ENCODE measurements around the gene WBP1L. TPM values are rescaled to one million over a fixed set of nuclear protein-coding genes. Genes with fewer than 3 reads are reported as not detected.
"Not testable (repeated sequence)": the region's sequence is repeated elsewhere in the genome, so short reads cannot be mapped to it uniquely, and the experiment has no call there.

The WBP1L gene
- total RNA-seq, result 45.0 and 79.7 TPM in 2 replicates

- peak; percentile 99 for DNase-seq (ENCODE audit: low read depth)
Observed at GRCh38 chr10:102743588-102744373, at the start of gene WBP1L. Gene WBP1L (plus strand): TSS chr10:102743948. CDS start chr10:102744054, 106 bp downstream.

GRCh38 chr10:102695401-102695800 lies 48.3 kb upstream of the WBP1L start:
- DNase-seq (ENCODE audit: low read depth), result peak; percentile 84

GRCh38 chr10:102696736-102697135 lies 47.0 kb upstream of the WBP1L start:
- DNase-seq (ENCODE audit: low read depth), result peak; percentile 57

GRCh38 chr10:102698894-102699293 lies 44.9 kb upstream of the WBP1L start:
- DNase-seq (ENCODE audit: low read depth), result no peak

- no peak for DNase-seq (ENCODE audit: low read depth)
Observed at GRCh38 chr10:102701272-102701671, 42.5 kb upstream of the WBP1L start.

- DNase-seq (ENCODE audit: low read depth), result no peak
Observed at GRCh38 chr10:102701796-102702195, 42.0 kb upstream of the WBP1L start.

- DNase-seq (ENCODE audit: low read depth), result peak; percentile 47
Observed at GRCh38 chr10:102702742-102703141, 41.0 kb upstream of the WBP1L start.

- peak; percentile 84 for DNase-seq (ENCODE audit: low read depth)
Observed at GRCh38 chr10:102704915-102705314, 38.8 kb upstream of the WBP1L start.

- no peak for DNase-seq (ENCODE audit: low read depth)
Observed at GRCh38 chr10:102705531-102705930, 38.2 kb upstream of the WBP1L start.

GRCh38 chr10:102710609-102711008 lies 33.1 kb upstream of the WBP1L start:
- peak; percentile 37 for DNase-seq (ENCODE audit: low read depth)

- DNase-seq (ENCODE audit: low read depth), result no peak
Observed at GRCh38 chr10:102712089-102712488, 31.7 kb upstream of the WBP1L start.

- DNase-seq (ENCODE audit: low read depth), result no peak
Observed at GRCh38 chr10:102712843-102713538, 30.8 kb upstream of the WBP1L start.

- DNase-seq (ENCODE audit: low read depth), result no peak
Observed at GRCh38 chr10:102713539-102713813, 30.3 kb upstream of the WBP1L start.

GRCh38 chr10:102713814-102714620 lies 29.7 kb upstream of the WBP1L start, which contains the start of gene ARL3:
Gene ARL3 (minus strand): TSS chr10:102714397. CDS start chr10:102714275, 122 bp downstream.
- DNase-seq (ENCODE audit: low read depth), result peak; percentile 92

GRCh38 chr10:102714621-102715455 lies 28.9 kb upstream of the WBP1L start, which contains the start of gene SFXN2:
Gene SFXN2 (plus strand): TSS chr10:102714636. CDS start chr10:102726637, 12,001 bp downstream.
- no peak for DNase-seq (ENCODE audit: low read depth)

GRCh38 chr10:102715880-102716279 lies 27.9 kb upstream of the WBP1L start:
- no peak for DNase-seq (ENCODE audit: low read depth)

GRCh38 chr10:102716900-102717565 lies 26.7 kb upstream of the WBP1L start:
- not testable (repeated sequence) for DNase-seq (ENCODE audit: low read depth)

GRCh38 chr10:102718220-102718619 lies 25.5 kb upstream of the WBP1L start:
- peak; percentile 86 for DNase-seq (ENCODE audit: low read depth)

GRCh38 chr10:102720337-102720736 lies 23.4 kb upstream of the WBP1L start:
- DNase-seq (ENCODE audit: low read depth), result no peak

GRCh38 chr10:102720775-102721301 lies 22.9 kb upstream of the WBP1L start:
- no peak for DNase-seq (ENCODE audit: low read depth)

Data from renal cortical epithelial cell (primary cell).